ENCODE data around the gene LBX2.

GRCh38 chr2:74513605-74514367 lies 14.4 kb upstream of the LBX2 start:
- TF ChIP-seq OSR1 (CRISPR knock-in tag; IDR thresholded peaks at IDR 0.05): no peak
- TF ChIP-seq PPARA (CRISPR knock-in tag; IDR thresholded peaks at IDR 0.05; ENCODE audit: borderline replicate concordance): no peak
- TF ChIP-seq CSDC2 (CRISPR knock-in tag; IDR thresholded peaks at IDR 0.05): no peak
- peak; percentile 91; the same call in 1 of the 2 replicates for TF ChIP-seq PATZ1 (CRISPR knock-in tag; IDR thresholded peaks at IDR 0.05; ENCODE audit: borderline replicate concordance)
- no peak for TF ChIP-seq RARB (CRISPR knock-in tag; IDR thresholded peaks at IDR 0.05)
- no peak for TF ChIP-seq ESRRG (CRISPR knock-in tag; IDR thresholded peaks at IDR 0.05)
